Measurements from ENCODE around the gene KLRG1. TPM values are rescaled to one million over a fixed set of nuclear protein-coding genes. Genes with fewer than 3 reads are reported as not detected.

KLRG1 gene
- total and polyA plus RNA-seq, 9 of the 15 experiments (the other 6 are each of a cell fraction or from before 2014, with no cell fraction given): 1.4 to 7.2 (median 2.1) TPM

- Histone ChIP-seq H2AFZ (ENCODE audit: low read depth, low read length) (no peak overlapping the region), H3K79me2 (ENCODE audit: control insufficient read depth, insufficient read depth, low read length) (no peaks in the 10 kb centered on the region), H3K4me2 (ENCODE audit: insufficient read depth, low read length) (no peak overlapping the region), H3K4me1 (replicated peaks in 1 of 2; ENCODE audit: control insufficient read depth in 2 of 2, insufficient read depth in 2 of 2, low read length in 2 of 2) (no peaks in the 10 kb centered on the region; a peak in 1 of 5 replicates), H3K9me3 (replicated peaks; ENCODE audit: control insufficient read depth, insufficient read depth, low read depth, low read length) (no peaks in the 10 kb centered on the region), H3K4me3 (no peak overlapping the region), H3K9me1 (ENCODE audit: control insufficient read depth, insufficient read depth, low read length) (no peaks in the 10 kb centered on the region), H3K27me3 (ENCODE audit: control insufficient read depth in 2 of 2, insufficient read depth in 2 of 2, low read length in 2 of 2) (no peaks in the 10 kb centered on the region), H3K27ac (ENCODE audit: extremely low read depth, low read depth, low read length) (no peak overlapping the region), H4K20me1 (replicated peaks; ENCODE audit: control insufficient read depth, insufficient read depth, low read length) (no peaks in the 10 kb centered on the region), H3K9ac (ENCODE audit: insufficient read depth in 1 of 2, low read depth in 2 of 2, low read length in 2 of 2) (no peak overlapping the region), H3K36me3 (ENCODE audit: control insufficient read depth, insufficient read depth, low read length) (no peaks in the 10 kb centered on the region)
- in situ Hi-C loops (cut with MboI) (no loop called here), intact Hi-C loops (cut with micrococcal nuclease) (no loop called here)
- POLR2A ChIA-PET: no interaction called here
- 14% methylated on average over 3 of the region's 3 CpGs for WGBS (ENCODE audit: insufficient coverage, low coverage, missing lambda C conversion rate)
- CTCF ChIA-PET (ENCODE audit: low intra/inter-chr PET ratio): no interaction called here
- FAIRE-seq (no peak), DNase-seq (ENCODE audit: extremely low read depth in 1 of 4, low spot score in 3 of 4) (no peak), ATAC-seq (no peak)
- BruUV-seq (replicated peaks): no TSS peak
- no peak for TF ChIP-seq ZNF512 (tag; IDR thresholded peaks at IDR 0.05)
- no peak for TF ChIP-seq GABPB1 (CRISPR knock-in tag; IDR thresholded peaks at IDR 0.05)
- no peak for TF ChIP-seq RREB1 (CRISPR knock-in tag; IDR thresholded peaks at IDR 0.05)
- no peak for TF ChIP-seq NFXL1 (CRISPR knock-in tag; IDR thresholded peaks at IDR 0.05)
- no peak for TF ChIP-seq BRD9 (IDR thresholded peaks at IDR 0.05; ENCODE audit: low read depth, partially characterized antibody)
- no peak for TF ChIP-seq MBD2 (IDR thresholded peaks at IDR 0.05; ENCODE audit: borderline replicate concordance, low read depth)
- no peak for TF ChIP-seq ATF6 (CRISPR knock-in tag; IDR thresholded peaks at IDR 0.05)
- TF ChIP-seq ILF3 (IDR thresholded peaks at IDR 0.05; ENCODE audit: borderline replicate concordance): no peak
- TF ChIP-seq CBFA2T2 (conservative IDR thresholded peaks at IDR 0.05): no peak
- TF ChIP-seq ZBTB43 (CRISPR knock-in tag; IDR thresholded peaks at IDR 0.05): no peak
These were observed 9.2 kb upstream of the KLRG1 start for GRCh38 chr12:8980137-8980536.

All from K562 (cell line).